ENCODE measurements around the gene MYO7B. TPM values are rescaled to one million over a fixed set of nuclear protein-coding genes. Genes with fewer than 3 reads are reported as not detected.

MYO7B gene
- total RNA-seq, 6 experiments from 2014 or later, result 0.74 to 1.3 (median 0.98) TPM

GRCh38 chr2:127627740-127628571 is 92.5 kb downstream of the MYO7B start:
- TF ChIP-seq CTCF (IDR thresholded peaks at IDR 0.05), result no peak
- H3K9me3 Mint-ChIP-seq, result no peaks in the 10 kb centered on the region

DNA sequence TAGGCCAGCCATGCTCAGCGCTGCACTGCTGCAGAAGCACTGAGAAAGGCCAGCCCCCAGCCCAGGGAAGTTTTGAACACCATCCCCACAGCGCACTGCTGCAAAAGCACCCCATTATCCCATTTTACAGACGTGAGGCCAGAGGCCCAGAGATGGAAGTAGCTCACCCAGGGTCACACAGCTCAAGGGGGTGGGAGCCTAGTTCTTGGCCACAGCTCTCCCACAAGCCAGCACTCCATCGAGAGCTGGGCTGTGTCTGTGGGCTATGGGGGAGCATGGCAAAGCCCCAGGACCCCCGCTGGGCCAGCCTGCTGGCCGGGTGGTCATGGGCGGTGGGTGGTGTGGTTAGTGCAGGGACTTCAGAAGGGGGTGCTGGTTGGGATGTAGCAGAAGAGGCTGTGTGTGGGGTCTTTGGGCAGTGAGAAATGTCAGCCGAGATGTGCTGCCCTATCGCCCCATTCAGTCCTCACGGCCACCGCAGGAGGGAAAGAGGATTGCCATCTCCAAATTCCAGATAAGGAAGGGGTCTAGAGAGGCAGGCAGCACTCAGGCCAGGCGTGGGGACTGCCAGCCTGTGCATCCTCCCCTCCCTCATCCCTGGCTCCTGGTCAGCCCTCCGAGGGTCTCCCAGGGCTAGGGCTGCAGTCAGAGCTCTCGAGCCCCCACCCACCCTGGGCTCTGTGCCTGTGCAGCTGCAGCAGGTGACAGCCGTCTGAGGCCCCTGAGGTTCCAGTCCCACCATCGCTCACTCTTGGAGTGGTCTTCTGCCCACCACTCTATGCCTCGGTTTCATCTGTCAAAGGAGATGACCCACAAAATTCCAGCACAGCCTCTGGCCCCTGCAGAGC is 93.5 kb downstream of the MYO7B start:
- Mint-ChIP-seq H3K27ac (no peak overlapping the region), H3K36me3 (ENCODE audit: low read depth) (no peaks in the 10 kb centered on the region), H3K9me3 (no peaks in the 10 kb centered on the region), H3K4me3 (no peak overlapping the region), H3K4me1 (ENCODE audit: low read depth) (peaks cover 7% of the 10 kb centered on the region), H3K27me3 (ENCODE audit: insufficient read depth) (peaks cover 11% of the 10 kb centered on the region)
- no peak for DNase-seq
- TF ChIP-seq CTCF (IDR thresholded peaks at IDR 0.05), result no peak

More at GRCh38 chr2:127627740-127628571, 92.5 kb downstream of the MYO7B start:
- Mint-ChIP-seq H3K27ac (no peak overlapping the region), H3K4me3 (no peak overlapping the region), H3K36me3 (ENCODE audit: low read depth) (peaks cover 5% of the 10 kb centered on the region; the same call in 1 of the 2 replicates), H3K27me3 (ENCODE audit: insufficient read depth) (peaks cover 10% of the 10 kb centered on the region), H3K4me1 (ENCODE audit: low read depth) (peaks cover 17% of the 10 kb centered on the region)
- DNase-seq, result no peak

GRCh38 chr2:127629637-127630036 is 94.2 kb downstream of the MYO7B start:
- H3K27me3 Mint-ChIP-seq (ENCODE audit: insufficient read depth), result peaks cover 15% of the 10 kb centered on the region
- TF ChIP-seq CTCF (IDR thresholded peaks at IDR 0.05), result no peak
- no peak for DNase-seq
- H3K36me3 Mint-ChIP-seq (ENCODE audit: low read depth), result no peaks in the 10 kb centered on the region
- no peak overlapping the region for H3K27ac Mint-ChIP-seq
- 0 out of 2 replicates have a peak, but pooled peaks cover 2% of the 10 kb centered on the region for H3K4me1 Mint-ChIP-seq (ENCODE audit: low read depth)
- H3K9me3 Mint-ChIP-seq, result no peaks in the 10 kb centered on the region
- no peak overlapping the region for H3K4me3 Mint-ChIP-seq

- H3K27me3 Mint-ChIP-seq (ENCODE audit: insufficient read depth), result peaks cover 15% of the 10 kb centered on the region
- H3K4me3 Mint-ChIP-seq, result no peak overlapping the region
- H3K4me1 Mint-ChIP-seq (ENCODE audit: low read depth), result no peaks in the 10 kb centered on the region
- no peak for TF ChIP-seq CTCF (IDR thresholded peaks at IDR 0.05)
- no peak for DNase-seq
- H3K9me3 Mint-ChIP-seq, result no peaks in the 10 kb centered on the region
- no peak overlapping the region for H3K27ac Mint-ChIP-seq
- H3K36me3 Mint-ChIP-seq (ENCODE audit: low read depth), result no peaks in the 10 kb centered on the region
Measured at GRCh38 chr2:127630096-127630863, 94.8 kb downstream of the MYO7B start.

DNA sequence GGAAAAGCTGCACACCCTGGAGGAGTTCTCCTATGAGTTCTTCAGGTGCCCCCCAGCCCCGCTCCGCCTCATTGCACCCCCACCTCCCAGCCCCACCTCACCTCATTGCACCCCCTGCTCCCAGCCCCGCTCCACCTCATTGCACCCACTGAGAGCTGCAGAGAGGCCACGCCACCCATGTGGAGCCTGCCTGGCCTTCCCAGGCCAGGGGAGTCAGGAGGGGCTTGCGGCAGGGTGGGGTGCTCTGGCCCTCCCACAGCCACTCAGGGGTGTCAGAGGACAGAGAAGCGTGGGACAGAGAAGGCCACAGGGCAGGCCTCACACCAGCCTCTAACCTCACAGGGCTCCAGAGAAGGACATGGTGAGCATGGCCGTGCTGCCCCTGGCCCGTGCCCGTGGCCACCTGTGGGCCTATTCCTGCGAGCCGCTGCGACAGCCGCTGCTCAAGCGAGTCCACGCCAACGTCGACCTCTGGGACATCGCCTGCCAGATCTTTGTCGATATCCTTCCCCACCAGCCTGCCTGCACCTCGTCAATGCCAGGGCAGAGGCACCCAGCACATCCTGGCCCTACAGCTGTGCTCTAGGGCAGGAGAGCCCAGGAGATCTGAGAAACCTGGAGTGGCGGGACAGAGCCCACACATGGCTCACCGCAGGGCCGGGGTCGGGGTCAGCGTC is 95.5 kb downstream of the MYO7B start:
- no peak overlapping the region for H3K4me3 Mint-ChIP-seq
- no peaks in the 10 kb centered on the region for H3K4me1 Mint-ChIP-seq (ENCODE audit: low read depth)
- H3K27ac Mint-ChIP-seq, result no peak overlapping the region
- no peaks in the 10 kb centered on the region for H3K9me3 Mint-ChIP-seq
- no peak for TF ChIP-seq CTCF (IDR thresholded peaks at IDR 0.05)
- peaks cover 13% of the 10 kb centered on the region for H3K27me3 Mint-ChIP-seq (ENCODE audit: insufficient read depth)
- no peaks in the 10 kb centered on the region for H3K36me3 Mint-ChIP-seq (ENCODE audit: low read depth)
- no peak for DNase-seq

Measured in HFFc6 (cell line).